ENCODE results near the gene PI4KB. TPM values are rescaled to one million over a fixed set of nuclear protein-coding genes. Genes with fewer than 3 reads are reported as not detected.

The PI4KB gene
- total RNA-seq, 4 donors from 2014 or later = 69.9 to 100 (median 72.3) TPM

GRCh38 chr1:151336556-151336955, 9.3 kb upstream of the PI4KB start:
- no peak for TF ChIP-seq POLR2A (IDR thresholded peaks at IDR 0.05)
- no peak for TF ChIP-seq EP300 (IDR thresholded peaks at IDR 0.05)
- TF ChIP-seq, protein P1, sequence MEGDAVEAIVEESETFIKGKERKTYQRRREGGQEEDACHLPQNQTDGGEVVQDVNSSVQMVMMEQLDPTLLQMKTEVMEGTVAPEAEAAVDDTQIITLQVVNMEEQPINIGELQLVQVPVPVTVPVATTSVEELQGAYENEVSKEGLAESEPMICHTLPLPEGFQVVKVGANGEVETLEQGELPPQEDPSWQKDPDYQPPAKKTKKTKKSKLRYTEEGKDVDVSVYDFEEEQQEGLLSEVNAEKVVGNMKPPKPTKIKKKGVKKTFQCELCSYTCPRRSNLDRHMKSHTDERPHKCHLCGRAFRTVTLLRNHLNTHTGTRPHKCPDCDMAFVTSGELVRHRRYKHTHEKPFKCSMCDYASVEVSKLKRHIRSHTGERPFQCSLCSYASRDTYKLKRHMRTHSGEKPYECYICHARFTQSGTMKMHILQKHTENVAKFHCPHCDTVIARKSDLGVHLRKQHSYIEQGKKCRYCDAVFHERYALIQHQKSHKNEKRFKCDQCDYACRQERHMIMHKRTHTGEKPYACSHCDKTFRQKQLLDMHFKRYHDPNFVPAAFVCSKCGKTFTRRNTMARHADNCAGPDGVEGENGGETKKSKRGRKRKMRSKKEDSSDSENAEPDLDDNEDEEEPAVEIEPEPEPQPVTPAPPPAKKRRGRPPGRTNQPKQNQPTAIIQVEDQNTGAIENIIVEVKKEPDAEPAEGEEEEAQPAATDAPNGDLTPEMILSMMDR (IDR thresholded peaks at IDR 0.05) = no peak
- H3K27me3 ChIP-seq = no peaks in the 10 kb centered on the region
- no peaks in the 10 kb centered on the region for H3K36me3 ChIP-seq
- no peak overlapping the region for H3K27ac ChIP-seq
- 83 to 88% methylated on average over 3 of the region's 3 CpGs for WGBS, 2 donors
- no peak overlapping the region for H3K4me3 ChIP-seq
- no peaks in the 10 kb centered on the region for H3K9me3 ChIP-seq
- DNase-seq (ENCODE audit: low spot score in 2 of 2) = no peak
- peaks cover 0 to 9% (median 0%) of the 10 kb centered on the region in 4 donors for H3K4me1 ChIP-seq

GRCh38 chr1:151334822-151335221, 7.6 kb upstream of the PI4KB start:
- TF ChIP-seq, protein P1 (IDR thresholded peaks at IDR 0.05) = no peak
- TF ChIP-seq POLR2A (IDR thresholded peaks at IDR 0.05) = no peak
- TF ChIP-seq EP300 (IDR thresholded peaks at IDR 0.05) = no peak
- WGBS, 2 donors = 85 to 86% methylated on average over 5 of the region's 5 CpGs
- H3K27ac ChIP-seq = no peak overlapping the region
- DNase-seq (ENCODE audit: low spot score in 2 of 2) = no peak
- H3K36me3 ChIP-seq = no peaks in the 10 kb centered on the region
- no peaks in the 10 kb centered on the region for H3K27me3 ChIP-seq
- H3K4me3 ChIP-seq = no peak overlapping the region
- no peaks in the 10 kb centered on the region for H3K4me1 ChIP-seq
- H3K9me3 ChIP-seq = no peaks in the 10 kb centered on the region

GRCh38 chr1:151327903-151328674, 873 bp upstream of the PI4KB start:
- TF ChIP-seq POLR2A (IDR thresholded peaks at IDR 0.05) = no peak
- no peak for TF ChIP-seq EP300 (IDR thresholded peaks at IDR 0.05)
- TF ChIP-seq, protein P1 (IDR thresholded peaks at IDR 0.05) = no peak
- Histone ChIP-seq H3K27me3 (no peaks in the 10 kb centered on the region), H3K4me1 (peaks cover 0 to 41% (median 19%) of the 10 kb centered on the region in 4 donors), H3K9me3 (no peaks in the 10 kb centered on the region), H3K36me3 (peaks cover 0 to 29% (median 0%) of the 10 kb centered on the region in 3 donors), H3K4me3 (peak overlapping the region; percentile 74 to 90 (median 82)), H3K27ac (peak overlapping the region; percentile 86 to 96 (median 92))
- DNase-seq (ENCODE audit: low spot score in 2 of 2) = no peak
- 18 to 19% methylated on average over 34 of the region's 34 CpGs for WGBS, 2 donors

- TF ChIP-seq EP300 (IDR thresholded peaks at IDR 0.05) (no peak), POLR2A (IDR thresholded peaks at IDR 0.05) (no peak)
- TF ChIP-seq, protein P1 (IDR thresholded peaks at IDR 0.05) = no peak
- Histone ChIP-seq H3K27me3 (no peaks in the 10 kb centered on the region), H3K4me1 (peaks cover 0 to 53% (median 19%) of the 10 kb centered on the region in 4 donors), H3K4me3 (peak overlapping the region; percentile 74 to 90 (median 82)), H3K36me3 (peaks cover 0 to 42% (median 0%) of the 10 kb centered on the region in 3 donors), H3K9me3 (no peaks in the 10 kb centered on the region), H3K27ac (peak overlapping the region; percentile 86 to 96 (median 92))
- WGBS, 2 donors = 1% methylated on average over 12 of the region's 12 CpGs
- DNase-seq (ENCODE audit: low spot score in 2 of 2) = peak in 1 of 2 donors; percentile 42
Observed at GRCh38 chr1:151326619-151327222, 495 bp downstream of the PI4KB start.
